ENCODE measurements around the gene TIGIT.

The TIGIT gene

DNA sequence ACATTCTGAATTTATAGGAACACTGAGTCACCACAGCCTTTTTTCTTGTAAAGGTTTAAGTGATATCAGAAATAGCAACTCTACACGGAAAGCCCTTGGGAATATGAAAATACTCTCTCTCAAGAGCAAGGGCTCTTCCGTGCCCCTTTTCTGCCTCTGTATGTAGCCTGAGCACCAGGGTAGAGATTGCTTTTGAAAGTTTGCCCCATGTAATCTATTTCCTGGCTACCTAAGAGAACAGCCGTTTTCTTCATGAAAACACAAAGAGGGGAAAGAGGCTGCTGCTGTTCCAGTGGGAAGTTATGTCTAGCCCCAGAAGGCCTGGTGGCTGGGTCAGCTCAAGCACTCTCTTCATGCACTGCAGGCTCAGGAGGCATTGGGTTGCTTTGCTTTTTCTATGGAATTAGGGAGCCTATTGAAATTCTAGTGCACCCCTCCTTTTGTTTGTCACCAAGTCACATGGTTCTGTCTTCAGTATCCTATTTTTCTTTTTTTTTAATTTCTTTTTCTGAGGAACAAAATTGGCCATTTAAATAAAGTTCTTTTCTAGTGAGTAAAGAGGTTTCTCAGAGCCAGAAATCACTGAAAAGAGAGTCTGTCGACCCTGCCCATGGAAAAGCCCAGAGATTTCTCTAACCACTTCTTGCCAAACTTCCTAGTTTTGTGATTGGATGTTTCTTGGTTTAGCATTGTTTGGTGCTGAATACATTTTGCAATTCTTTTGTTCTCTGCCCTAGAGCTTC is 39.5 kb downstream of the TIGIT start:
- peaks cover 43% of the 10 kb centered on the region for H3K4me1 ChIP-seq (ENCODE audit: control insufficient read depth, low read depth, low read length)

GRCh38 chr3:114333923-114334240 is 40.1 kb downstream of the TIGIT start:
- H3K9ac ChIP-seq (ENCODE audit: low read length) = no peak overlapping the region
- no peak overlapping the region for H3K27ac ChIP-seq (ENCODE audit: low read length)
- no peaks in the 10 kb centered on the region for H3K9me3 ChIP-seq (ENCODE audit: control insufficient read depth, low read depth, low read length)

More for the DNA sequence above, 39.5 kb downstream of the TIGIT start:
- no peak overlapping the region for H3K9ac ChIP-seq (ENCODE audit: low read length)
- no peak overlapping the region for H3K4me3 ChIP-seq (ENCODE audit: low read length)
- no peaks in the 10 kb centered on the region for H3K27me3 ChIP-seq (ENCODE audit: control insufficient read depth, insufficient read depth, low read length)
- no peaks in the 10 kb centered on the region for H3K9me3 ChIP-seq (ENCODE audit: control insufficient read depth, low read depth, low read length)
- H3K36me3 ChIP-seq (ENCODE audit: control insufficient read depth, low read depth, low read length) = no peaks in the 10 kb centered on the region
- H3K27ac ChIP-seq (ENCODE audit: low read length) = no peak overlapping the region

DNA sequence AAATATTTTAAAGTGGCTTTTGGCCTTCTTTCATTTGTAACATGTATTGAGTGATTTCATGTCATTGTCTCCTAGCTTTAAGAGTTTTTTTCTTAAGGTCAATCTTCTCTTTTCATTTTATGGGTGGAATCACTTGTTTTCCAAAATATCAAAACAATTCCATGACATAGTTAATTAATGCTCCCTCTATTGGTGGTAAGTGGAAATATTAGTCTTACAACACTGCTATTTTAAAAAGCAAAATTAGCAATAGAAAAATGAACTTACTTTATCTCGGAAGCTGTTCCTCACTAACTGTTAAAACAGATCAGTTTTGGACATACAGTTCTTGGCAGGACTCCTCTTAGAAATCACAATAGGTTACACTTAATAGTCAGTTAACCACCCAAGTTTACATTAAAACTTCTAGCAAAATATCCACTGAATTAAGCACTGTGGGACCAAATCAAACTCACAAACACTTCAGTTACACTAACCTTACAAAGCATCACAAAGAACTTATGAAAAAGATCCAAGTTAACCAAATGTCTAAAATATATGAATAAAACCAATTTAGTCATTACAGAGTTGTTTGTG is 42.4 kb downstream of the TIGIT start:
- H3K4me1 ChIP-seq (ENCODE audit: control insufficient read depth, low read depth, low read length) = peaks cover 43% of the 10 kb centered on the region
- H3K4me3 ChIP-seq (ENCODE audit: low read length) = no peak overlapping the region
- no peaks in the 10 kb centered on the region for H3K36me3 ChIP-seq (ENCODE audit: control insufficient read depth, low read depth, low read length)
- no peaks in the 10 kb centered on the region for H3K27me3 ChIP-seq (ENCODE audit: control insufficient read depth, insufficient read depth, low read length)
- H3K27ac ChIP-seq (ENCODE audit: low read length) = no peak overlapping the region
- no peaks in the 10 kb centered on the region for H3K9me3 ChIP-seq (ENCODE audit: control insufficient read depth, low read depth, low read length)
- H3K9ac ChIP-seq (ENCODE audit: low read length) = no peak overlapping the region

More at GRCh38 chr3:114333923-114334240, 40.1 kb downstream of the TIGIT start:
- no peaks in the 10 kb centered on the region for H3K27me3 ChIP-seq (ENCODE audit: control insufficient read depth, insufficient read depth, low read length)
- H3K4me3 ChIP-seq (ENCODE audit: low read length) = no peak overlapping the region
- peaks cover 43% of the 10 kb centered on the region for H3K4me1 ChIP-seq (ENCODE audit: control insufficient read depth, low read depth, low read length)
- no peaks in the 10 kb centered on the region for H3K36me3 ChIP-seq (ENCODE audit: control insufficient read depth, low read depth, low read length)

GRCh38 chr3:114336857-114337256 is 43.0 kb downstream of the TIGIT start:
- Histone ChIP-seq H3K9me3 (ENCODE audit: control insufficient read depth, low read depth, low read length) (no peaks in the 10 kb centered on the region), H3K27me3 (ENCODE audit: control insufficient read depth, insufficient read depth, low read length) (no peaks in the 10 kb centered on the region), H3K4me3 (ENCODE audit: low read length) (no peak overlapping the region), H3K9ac (ENCODE audit: low read length) (no peak overlapping the region), H3K36me3 (ENCODE audit: control insufficient read depth, low read depth, low read length) (no peaks in the 10 kb centered on the region), H3K27ac (ENCODE audit: low read length) (no peak overlapping the region), H3K4me1 (ENCODE audit: control insufficient read depth, low read depth, low read length) (peaks cover 43% of the 10 kb centered on the region)

GRCh38 chr3:114338651-114339357 is 45.0 kb downstream of the TIGIT start:
- Histone ChIP-seq H3K4me3 (ENCODE audit: low read length) (no peak overlapping the region), H3K9ac (ENCODE audit: low read length) (no peak overlapping the region), H3K27me3 (ENCODE audit: control insufficient read depth, insufficient read depth, low read length) (no peaks in the 10 kb centered on the region), H3K9me3 (ENCODE audit: control insufficient read depth, low read depth, low read length) (no peaks in the 10 kb centered on the region), H3K27ac (ENCODE audit: low read length) (no peak overlapping the region), H3K4me1 (ENCODE audit: control insufficient read depth, low read depth, low read length) (peaks cover 28% of the 10 kb centered on the region), H3K36me3 (ENCODE audit: control insufficient read depth, low read depth, low read length) (no peaks in the 10 kb centered on the region)

GRCh38 chr3:114344492-114344891 is 50.7 kb downstream of the TIGIT start:
- H3K4me3 ChIP-seq (ENCODE audit: low read length) = no peak overlapping the region
- H3K9me3 ChIP-seq (ENCODE audit: control insufficient read depth, low read depth, low read length) = no peaks in the 10 kb centered on the region
- H3K9ac ChIP-seq (ENCODE audit: low read length) = no peak overlapping the region
- H3K27ac ChIP-seq (ENCODE audit: low read length) = no peak overlapping the region
- H3K36me3 ChIP-seq (ENCODE audit: control insufficient read depth, low read depth, low read length) = no peaks in the 10 kb centered on the region
- no peaks in the 10 kb centered on the region for H3K27me3 ChIP-seq (ENCODE audit: control insufficient read depth, insufficient read depth, low read length)
- H3K4me1 ChIP-seq (ENCODE audit: control insufficient read depth, low read depth, low read length) = no peaks in the 10 kb centered on the region

DNA sequence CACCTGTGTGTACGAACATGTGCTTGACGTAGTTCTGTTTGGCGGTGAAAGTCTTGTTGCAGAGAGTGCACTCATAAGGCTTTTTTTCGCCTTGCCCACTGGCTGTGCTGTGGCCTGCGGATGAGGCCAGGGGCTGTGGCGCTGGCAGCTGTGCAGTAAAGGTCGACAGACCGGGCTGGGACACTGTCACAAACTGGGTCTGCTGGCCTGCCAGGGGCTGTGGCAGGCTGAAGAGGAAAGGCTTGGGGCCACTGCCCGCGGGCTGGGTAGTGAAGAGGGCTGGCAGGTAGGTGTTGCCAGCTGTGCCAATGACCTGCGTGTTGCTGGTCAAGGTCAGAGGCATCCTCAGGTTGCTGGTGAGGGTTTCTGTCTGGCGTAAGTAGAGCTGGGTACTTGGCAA is 56.4 kb downstream of the TIGIT start:
- no peak overlapping the region for H3K4me3 ChIP-seq (ENCODE audit: low read length)
- H3K27ac ChIP-seq (ENCODE audit: low read length) = no peak overlapping the region
- H3K4me1 ChIP-seq (ENCODE audit: control insufficient read depth, low read depth, low read length) = peaks cover 6% of the 10 kb centered on the region
- no peaks in the 10 kb centered on the region for H3K9me3 ChIP-seq (ENCODE audit: control insufficient read depth, low read depth, low read length)
- H3K9ac ChIP-seq (ENCODE audit: low read length) = no peak overlapping the region
- H3K36me3 ChIP-seq (ENCODE audit: control insufficient read depth, low read depth, low read length) = no peaks in the 10 kb centered on the region
- no peaks in the 10 kb centered on the region for H3K27me3 ChIP-seq (ENCODE audit: control insufficient read depth, insufficient read depth, low read length)

DNA sequence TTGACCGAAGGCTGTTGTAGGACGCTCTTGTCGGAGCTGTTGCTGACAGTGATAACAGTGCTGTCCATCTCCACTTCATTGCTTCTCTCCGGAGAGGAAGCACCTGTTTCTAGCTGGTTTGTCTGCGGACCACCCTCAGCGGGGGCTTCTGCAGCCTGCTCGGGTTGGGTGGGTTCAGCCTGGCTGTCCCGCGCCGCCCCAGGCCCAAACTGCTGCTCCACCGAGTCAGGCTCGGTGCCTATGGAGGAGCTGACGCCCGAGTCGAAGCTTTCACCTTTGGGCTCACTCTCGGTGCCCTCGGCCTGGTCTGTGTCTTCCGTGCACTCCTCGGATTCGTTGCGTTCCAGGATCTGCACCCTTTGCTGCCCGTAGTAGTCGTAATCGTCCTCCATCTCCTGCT is 56.9 kb downstream of the TIGIT start:
- H3K27ac ChIP-seq (ENCODE audit: low read length) = no peak overlapping the region
- no peaks in the 10 kb centered on the region for H3K9me3 ChIP-seq (ENCODE audit: control insufficient read depth, low read depth, low read length)
- no peak overlapping the region for H3K4me3 ChIP-seq (ENCODE audit: low read length)
- H3K27me3 ChIP-seq (ENCODE audit: control insufficient read depth, insufficient read depth, low read length) = no peaks in the 10 kb centered on the region
- H3K9ac ChIP-seq (ENCODE audit: low read length) = no peak overlapping the region
- peaks cover 10% of the 10 kb centered on the region for H3K4me1 ChIP-seq (ENCODE audit: control insufficient read depth, low read depth, low read length)
- no peaks in the 10 kb centered on the region for H3K36me3 ChIP-seq (ENCODE audit: control insufficient read depth, low read depth, low read length)

DNA sequence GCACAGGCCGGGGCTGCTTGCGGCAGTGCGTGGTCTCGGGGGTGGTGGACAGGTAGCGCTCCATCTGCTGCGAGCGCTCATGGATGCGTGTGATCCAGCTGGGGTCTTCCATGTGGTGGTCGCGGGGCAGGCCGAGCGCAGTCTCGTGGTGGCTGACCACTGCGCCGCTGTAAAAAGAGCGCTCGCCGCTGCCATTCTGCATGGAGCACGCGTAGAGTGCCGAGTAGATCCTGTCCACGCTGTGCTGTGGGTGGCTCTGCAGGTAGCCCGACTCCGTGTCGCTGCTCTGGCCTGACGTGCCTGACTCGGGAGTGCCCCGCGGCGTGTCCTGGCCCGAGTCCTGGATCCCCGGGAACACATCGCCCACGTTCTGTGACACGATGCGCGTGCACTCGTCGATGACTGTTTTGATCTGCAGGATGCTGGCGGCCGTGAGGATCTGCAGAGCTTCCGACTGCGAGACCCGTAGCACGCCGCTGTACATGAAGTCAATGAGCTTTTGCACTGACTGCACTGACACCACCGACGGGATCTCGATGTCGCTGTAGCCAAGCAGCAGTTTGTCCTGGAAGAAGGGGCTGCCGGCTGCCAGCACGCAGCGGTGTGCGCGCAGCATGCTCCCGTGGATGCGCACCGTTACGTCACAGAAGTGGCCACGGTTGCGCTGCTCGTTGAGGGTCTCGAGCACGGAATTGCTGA is 57.4 kb downstream of the TIGIT start:
- no peaks in the 10 kb centered on the region for H3K9me3 ChIP-seq (ENCODE audit: control insufficient read depth, low read depth, low read length)
- H3K36me3 ChIP-seq (ENCODE audit: control insufficient read depth, low read depth, low read length) = no peaks in the 10 kb centered on the region
- no peaks in the 10 kb centered on the region for H3K27me3 ChIP-seq (ENCODE audit: control insufficient read depth, insufficient read depth, low read length)
- no peak overlapping the region for H3K9ac ChIP-seq (ENCODE audit: low read length)
- no peak overlapping the region for H3K4me3 ChIP-seq (ENCODE audit: low read length)
- no peak overlapping the region for H3K27ac ChIP-seq (ENCODE audit: low read length)
- peaks cover 16% of the 10 kb centered on the region for H3K4me1 ChIP-seq (ENCODE audit: control insufficient read depth, low read depth, low read length)

GRCh38 chr3:114351822-114352145 is 58.0 kb downstream of the TIGIT start:
- Histone ChIP-seq H3K4me1 (ENCODE audit: control insufficient read depth, low read depth, low read length) (peaks cover 21% of the 10 kb centered on the region), H3K36me3 (ENCODE audit: control insufficient read depth, low read depth, low read length) (no peaks in the 10 kb centered on the region), H3K4me3 (ENCODE audit: low read length) (no peak overlapping the region), H3K27me3 (ENCODE audit: control insufficient read depth, insufficient read depth, low read length) (no peaks in the 10 kb centered on the region), H3K27ac (ENCODE audit: low read length) (no peak overlapping the region), H3K9ac (ENCODE audit: low read length) (no peak overlapping the region), H3K9me3 (ENCODE audit: control insufficient read depth, low read depth, low read length) (no peaks in the 10 kb centered on the region)

GRCh38 chr3:114355653-114356052 is 61.8 kb downstream of the TIGIT start:
- Histone ChIP-seq H3K4me3 (ENCODE audit: low read length) (no peak overlapping the region), H3K4me1 (ENCODE audit: control insufficient read depth, low read depth, low read length) (peaks cover 42% of the 10 kb centered on the region), H3K36me3 (ENCODE audit: control insufficient read depth, low read depth, low read length) (no peaks in the 10 kb centered on the region), H3K9me3 (ENCODE audit: control insufficient read depth, low read depth, low read length) (no peaks in the 10 kb centered on the region), H3K27ac (ENCODE audit: low read length) (no peak overlapping the region), H3K27me3 (ENCODE audit: control insufficient read depth, insufficient read depth, low read length) (no peaks in the 10 kb centered on the region), H3K9ac (ENCODE audit: low read length) (no peak overlapping the region)
